Stimulated activated CD4-positive, alpha-beta T cell treated with anti-CD3 and anti-CD28 coated beads, Interleukin-2, amount 100 ng/mL, for 4 hours (primary cell): ENCODE results near the gene NPEPL1.
"Not testable (repeated sequence)": the region's sequence is repeated elsewhere in the genome, so short reads cannot be mapped to it uniquely, and the experiment has no call there.

Experiments
- DNase-seq: peaks from one replicate; pipeline ENCODE4 v3.0.0-alpha.2; 2020; ENCODE audit warnings: low read depth

The NPEPL1 gene

DNA sequence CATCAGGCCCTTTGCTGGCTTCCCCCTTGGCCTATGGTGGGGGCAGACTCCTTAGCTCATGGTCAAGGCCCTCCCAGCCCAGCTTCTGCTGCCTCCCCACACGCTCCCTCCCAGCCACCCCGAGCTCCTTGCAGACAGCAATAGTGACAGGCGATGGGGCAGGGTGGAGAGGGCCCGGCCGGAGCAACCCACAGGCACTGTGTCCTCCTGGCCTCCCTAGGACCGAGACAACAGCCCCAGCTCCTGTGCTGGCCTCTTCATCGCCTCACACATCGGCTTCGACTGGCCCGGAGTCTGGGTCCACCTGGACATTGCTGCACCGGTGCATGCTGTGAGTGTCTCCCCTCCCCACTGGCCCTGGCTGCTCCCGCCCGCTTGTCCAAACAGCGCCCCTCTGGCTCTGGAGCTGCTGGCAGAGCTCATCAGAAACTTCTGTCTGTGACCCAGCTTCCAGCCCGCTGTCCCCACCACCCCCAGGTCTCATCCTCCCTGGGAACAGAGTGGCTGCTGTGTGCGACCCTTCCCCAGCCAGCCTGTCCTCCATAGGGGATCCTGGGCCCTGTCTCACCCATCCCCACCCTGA lies 21.8 kb downstream of the NPEPL1 start:
- DNase-seq = no peak

DNA sequence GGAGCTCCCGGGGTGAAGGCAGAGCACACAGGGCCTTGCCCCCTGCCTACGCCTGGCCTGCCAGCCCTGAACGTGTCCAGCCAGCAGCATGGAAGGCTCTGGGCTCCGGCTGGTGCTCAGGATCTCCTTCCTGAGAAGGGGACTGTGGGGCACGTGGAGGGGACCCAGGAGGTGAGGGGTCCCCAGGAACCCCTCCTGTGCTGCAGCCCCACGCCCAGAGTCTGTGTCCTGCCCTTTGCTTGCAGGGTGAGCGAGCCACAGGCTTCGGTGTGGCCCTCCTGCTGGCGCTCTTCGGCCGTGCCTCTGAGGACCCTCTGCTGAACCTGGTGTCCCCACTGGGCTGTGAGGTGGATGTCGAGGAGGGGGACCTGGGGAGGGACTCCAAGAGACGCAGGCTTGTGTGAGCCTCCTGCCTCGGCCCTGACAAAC lies 22.3 kb downstream of the NPEPL1 start:
- no peak for DNase-seq

DNA sequence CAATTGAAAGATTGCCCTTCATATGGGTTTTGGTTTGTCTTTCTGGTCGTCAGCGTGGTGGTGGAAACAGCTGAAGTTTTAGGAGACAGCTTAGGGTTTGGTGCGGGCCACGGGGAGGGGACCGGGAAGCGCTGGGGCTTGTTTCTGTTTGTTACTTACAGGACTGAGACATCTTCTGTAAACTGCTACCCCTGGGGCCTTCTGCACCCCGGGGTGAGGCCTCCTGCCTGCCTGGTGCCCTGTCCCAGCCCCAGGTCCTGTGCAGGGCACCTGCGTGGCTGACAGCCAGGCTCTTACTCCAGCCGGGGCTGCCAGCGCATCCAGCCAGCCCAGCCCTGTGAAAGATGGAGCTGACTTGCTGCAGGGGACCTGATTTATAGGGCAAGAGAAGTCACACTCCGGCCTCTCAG lies 22.8 kb downstream of the NPEPL1 start:
- DNase-seq = no peak

DNA sequence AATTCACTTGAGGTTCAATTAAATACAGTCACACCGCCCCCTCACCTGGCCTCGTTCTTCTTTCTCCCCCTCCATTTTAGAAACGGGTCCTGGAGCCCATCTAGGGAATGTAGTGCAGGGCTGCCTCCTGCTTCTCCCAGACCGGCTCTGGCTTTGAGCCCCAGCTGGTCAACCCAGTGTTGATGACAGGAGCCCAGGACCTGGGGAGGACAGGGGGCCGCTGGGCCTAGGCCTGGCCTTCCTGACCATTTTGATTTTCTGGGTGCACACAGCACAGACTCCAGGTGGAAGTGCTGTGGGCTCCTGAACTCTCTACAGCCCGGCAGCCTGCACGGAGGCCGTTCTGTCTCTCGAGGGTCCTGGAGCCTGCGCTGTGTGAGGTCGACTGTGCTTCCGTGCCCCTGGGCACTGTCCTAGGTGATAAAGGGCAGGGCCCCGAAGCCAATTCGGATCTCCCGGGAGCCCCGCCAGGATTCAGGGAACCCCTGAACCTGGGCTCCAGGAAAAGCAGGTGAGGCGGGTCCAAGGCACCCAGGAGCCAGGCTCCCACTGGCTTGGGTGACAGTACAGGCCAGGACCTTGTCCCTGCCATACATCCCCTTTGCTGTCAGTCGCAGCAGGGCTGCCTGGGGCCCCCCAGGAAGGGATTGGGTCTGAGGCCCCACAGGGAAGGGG lies 23.3 kb downstream of the NPEPL1 start:
- no peak for DNase-seq

DNA sequence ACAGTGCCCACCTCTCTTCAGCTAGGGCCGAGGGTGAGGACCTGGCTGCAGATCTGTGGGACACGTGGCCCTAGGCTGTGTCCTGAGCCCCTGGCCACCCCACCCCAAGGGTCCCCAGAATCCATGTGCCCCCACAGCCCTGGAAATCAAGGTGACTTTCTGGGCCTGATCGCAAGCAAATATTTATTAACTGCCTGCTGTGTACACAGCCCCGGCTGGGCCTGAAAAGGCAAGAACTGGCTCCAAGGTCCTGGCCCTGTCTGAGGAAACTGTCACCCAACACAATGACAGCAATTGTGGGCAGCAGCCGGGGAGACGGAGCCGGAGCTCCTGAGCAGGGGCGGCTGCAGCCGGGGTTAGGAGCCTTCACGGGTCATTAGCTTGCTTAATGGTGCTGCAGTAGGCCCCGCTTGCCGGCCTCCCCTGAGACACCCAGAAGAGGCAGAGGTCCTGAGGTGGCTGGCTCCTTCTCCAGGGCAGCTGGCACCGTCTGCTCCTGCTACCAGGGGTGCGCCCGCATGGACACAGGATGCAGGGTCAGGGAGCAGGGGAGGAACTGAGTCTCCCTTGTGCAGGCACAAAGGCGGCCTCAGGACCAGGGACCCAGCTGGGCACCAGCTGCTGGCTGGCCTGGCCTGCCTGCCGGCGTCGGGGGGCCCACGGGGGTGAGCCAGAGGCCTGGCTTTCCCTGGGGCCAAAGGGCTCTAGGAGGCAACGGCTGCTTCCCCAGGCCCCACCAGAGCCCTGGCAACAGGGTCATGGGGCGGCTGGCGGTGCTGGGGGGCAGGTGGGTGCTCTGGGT lies 24.1 kb downstream of the NPEPL1 start:
- DNase-seq = no peak

DNA sequence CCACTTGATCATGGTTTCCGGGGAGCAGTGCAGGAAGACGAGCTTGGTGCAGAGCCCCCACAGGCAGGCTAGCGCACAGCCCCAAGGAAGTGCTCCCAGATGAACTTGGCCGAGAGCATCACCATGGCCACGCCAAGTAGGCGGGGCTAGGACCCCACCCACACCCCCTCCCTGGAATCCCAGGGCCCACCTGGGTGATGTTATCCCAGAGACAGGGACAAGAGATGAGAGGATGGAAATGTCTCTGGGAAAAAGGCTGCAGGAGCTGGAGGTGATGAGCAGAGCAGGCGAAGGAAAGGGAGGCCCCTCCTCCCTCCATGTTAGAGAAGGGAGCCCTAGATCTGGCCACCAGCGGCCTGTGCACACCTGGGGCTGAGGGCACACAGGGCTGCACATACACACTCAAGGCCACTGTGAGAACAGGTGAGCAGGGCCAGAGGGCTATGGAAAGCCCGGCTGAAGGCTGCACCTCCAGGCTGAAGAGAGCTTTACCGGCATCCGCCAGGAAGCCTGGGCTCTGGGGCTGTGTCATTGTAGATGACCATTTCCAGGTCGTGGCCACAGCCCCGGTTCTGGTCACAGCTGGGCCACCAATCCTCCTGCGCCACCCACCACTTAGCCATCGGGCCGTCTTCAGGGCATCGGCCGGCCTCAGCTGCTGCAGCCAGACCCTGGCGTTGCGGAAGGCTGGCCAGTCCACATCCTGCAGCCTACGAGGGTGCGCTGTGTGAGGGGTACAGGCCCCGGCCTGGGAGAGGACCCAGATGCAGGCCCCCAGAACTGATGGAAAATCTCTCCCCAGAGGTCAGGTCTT lies 24.9 kb downstream of the NPEPL1 start:
- no peak for DNase-seq

DNA sequence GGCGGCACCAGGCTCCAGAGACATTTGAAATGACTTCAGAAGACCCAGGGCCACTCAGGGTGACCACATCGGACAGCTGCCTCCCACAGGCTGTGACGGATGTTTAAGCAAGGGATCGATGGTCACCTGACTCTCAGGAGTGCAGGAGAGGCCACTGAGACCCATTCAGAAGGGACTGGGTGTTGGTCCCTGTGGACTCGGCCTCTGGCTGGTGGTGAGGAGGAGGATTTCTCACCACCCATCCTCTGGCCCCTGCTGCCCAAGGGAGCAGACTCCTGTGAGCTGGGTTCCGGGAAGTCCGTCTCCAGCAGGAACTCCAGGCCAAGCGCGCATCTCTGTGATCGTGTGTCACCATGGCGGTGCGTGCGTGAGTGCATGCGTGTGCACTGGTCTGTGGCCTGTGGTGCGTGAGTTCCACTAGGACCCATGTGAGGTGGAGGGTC lies 25.5 kb downstream of the NPEPL1 start:
- no peak for DNase-seq

DNA sequence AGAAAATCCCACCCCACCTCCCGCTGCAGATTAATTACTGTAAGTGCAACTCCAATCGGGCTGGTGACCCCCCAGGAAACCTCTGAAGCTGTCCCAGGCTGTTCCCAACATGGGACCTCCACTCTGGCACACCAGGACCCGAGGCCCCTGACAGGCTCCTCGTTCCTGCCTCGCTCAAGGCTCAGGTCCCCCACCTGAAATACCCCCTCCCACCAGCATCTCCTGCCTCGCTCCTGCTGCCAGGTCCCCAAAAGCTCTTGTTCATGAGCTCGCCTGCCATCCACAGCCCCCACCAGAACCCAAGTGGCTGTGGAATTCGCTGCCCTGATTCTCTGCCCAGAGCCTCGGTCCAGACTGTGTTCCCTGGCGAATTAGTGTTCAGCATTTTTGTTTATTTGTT lies 26.1 kb downstream of the NPEPL1 start:
- no peak for DNase-seq

DNA sequence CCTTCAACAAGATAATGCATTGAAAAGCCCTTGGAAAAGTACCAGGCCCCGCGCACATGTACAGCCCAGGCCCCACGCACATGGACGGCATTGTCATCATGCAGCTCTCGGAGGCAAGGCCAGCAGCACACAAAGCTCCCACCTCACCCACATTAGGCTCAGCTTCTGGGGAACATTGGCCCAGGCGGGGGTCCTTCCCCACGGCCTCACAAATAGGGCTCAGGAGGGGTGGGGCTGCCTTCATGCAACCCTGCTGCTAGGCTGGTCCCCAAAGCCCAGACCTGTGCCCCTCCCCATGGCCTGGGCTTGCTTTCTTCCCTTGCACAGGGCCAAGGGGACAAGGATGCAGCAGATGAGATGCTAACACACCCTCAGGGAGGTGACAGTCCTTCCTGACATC lies 26.7 kb downstream of the NPEPL1 start:
- DNase-seq = no peak

DNA sequence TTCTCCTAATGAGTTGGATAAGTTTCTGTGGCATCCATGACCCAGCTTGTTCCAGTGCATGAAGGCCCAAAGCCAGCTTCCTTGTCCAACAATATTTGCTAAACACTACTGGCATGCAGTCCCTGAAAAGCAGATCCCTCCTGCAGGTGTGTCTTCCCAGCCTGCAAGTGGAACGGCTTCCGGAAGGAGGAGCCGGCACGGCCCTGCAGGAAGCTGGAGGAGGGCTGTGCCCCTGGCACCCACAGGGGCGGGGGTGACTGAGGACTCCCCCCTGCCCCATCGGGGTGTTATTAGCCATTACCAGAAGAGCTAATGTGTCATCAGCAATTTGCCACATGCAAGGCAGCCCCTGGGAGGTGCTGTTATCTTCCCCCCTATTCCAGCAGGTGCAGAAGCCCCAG lies 27.4 kb downstream of the NPEPL1 start:
- no peak for DNase-seq

DNA sequence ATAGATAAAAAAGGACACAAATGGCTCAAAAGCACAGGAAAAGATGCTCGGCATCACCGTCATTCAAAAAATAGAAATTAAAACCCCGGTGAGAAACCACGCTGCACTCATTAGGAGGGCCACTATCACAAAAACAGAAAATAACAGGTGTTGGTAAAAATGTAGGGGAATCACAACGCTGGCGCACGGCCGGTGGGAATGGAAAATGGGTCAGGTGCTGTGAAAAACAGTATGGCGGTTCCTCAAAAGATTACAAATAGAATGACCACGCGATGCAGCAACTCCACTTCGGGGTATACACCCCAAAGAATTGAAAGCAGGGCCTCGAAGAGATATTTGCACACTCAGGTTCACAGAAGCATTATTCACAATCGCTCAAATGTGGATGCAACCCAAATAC lies 28.3 kb downstream of the NPEPL1 start:
- DNase-seq = no peak

DNA sequence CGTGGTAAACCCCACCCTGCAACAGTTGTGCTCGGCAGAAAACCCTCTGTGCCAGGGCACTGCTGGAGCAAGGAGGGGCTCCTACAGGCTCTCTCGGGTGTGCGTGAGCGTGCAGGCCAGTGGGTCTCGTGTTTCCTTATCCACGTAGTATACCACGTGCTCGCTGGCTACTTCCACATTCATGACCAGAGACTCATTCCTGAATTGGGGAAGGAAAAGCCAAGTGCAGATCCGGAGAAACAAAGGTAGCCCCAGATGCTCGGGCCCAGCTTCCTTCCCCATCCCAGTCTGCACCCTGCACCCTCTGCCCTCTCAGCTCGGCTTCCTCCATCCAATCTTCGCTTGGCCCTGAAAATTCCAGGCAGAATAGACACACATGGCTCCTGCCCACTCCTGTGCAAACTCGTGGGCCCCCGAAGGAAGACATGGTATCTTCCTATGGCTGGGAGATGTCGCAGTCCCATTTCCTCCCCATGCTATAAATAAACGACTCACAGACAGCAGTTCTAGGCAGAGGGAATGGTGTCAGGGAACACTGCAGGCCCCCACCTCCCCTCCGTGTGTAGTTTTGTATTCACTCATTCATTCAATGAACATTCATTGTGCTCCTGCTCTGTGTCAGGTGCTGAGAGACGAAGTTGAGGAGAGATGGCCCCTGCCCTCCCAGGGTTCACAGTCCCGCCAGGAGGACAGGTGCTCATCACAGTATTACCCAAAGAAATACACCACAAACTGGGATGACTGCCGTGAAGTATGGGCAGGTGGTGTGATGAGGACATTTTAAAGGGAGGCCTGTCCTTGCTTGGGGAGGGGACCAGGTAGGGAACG lies 29.6 kb downstream of the NPEPL1 start:
- DNase-seq = no peak

DNA sequence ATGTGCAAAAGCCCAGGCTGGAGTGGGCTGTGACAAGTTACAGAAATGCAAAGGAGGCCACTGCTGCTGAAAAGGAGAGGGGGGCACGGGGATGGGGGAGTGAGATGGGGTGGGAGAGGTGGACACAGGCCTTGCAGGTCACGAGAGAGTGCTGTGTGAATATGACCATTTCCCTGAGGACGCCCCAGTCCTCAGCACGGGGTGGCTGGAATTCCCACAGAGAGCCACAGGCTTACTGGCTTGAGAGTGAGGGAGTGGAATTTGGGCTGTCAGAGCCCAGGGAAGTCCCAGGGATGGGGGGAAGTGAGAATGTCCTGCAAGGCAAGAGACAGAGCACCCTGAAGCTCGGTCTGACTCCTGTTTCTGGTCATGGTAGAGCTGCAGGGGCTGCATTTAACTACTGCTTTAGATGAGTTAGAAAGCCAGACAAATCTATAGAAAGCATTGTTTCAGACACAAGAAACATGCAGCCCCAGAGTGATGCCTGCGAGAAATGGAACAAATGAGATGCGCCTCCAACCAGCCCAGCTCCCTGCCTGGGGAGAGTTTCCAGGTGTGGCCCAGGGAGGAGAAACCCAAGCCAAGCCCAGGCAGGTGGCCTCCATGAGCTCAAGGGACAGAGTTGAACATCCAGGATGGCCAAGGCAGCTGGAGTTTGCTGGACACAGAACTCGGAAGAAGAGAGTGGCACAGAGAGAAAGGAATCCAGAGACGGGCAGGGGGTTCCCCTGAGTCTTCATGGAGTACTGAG lies 30.5 kb downstream of the NPEPL1 start:
- DNase-seq = no peak

DNA sequence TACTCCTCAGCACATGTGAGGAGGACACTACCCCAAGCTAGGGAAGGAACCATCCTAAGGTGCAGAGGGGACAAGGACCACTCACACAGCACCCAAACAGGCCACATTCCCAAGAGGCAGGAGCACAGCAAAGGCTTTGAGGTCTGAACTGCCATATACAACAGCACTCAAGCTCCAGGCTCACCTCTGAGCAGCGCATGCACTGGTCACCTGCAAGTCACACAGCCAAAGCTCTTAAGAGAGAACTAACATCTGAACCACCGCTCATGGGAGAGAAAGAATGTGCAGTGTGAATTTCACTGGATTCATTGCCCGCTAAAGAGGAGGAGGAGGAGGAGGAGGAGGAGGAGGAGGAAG lies 31.0 kb downstream of the NPEPL1 start:
- DNase-seq = no peak

DNA sequence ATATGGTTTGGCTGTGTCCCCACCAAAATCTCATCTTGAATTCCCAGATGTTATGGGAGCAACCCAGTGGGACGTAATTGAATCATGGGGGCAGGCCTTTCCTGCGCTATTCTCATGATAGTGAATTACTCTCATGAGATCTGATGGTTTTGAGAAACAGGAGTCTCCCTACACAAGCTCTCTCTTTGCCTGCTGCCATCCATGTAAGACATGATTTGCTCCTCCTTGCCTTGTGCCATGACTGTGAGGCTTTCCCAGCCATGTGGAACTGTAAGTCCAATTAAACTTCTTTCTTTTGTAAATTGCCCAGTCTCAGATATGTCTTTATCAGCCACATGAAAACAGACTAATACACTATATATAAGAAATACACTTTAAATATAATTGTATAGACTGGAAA lies 33.6 kb downstream of the NPEPL1 start:
- not testable (repeated sequence) for DNase-seq

DNA sequence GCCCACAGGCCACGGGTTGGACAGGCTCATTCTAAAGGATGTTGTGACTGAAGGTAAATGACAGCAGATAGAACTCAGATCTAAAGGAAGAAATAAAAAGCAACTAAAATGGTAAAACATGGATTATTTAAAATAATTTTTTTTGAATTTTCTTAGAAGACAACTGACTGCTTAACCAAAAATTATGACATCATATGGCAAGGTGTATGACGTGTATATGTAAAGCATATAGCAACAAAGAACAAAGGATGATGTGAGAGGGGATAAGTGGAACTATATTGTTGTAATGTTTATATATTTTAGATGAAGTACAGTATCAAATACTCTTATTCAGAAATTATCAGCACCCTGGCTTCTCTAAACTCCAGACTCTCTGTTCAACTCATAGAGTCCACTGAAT lies 38.6 kb downstream of the NPEPL1 start:
- DNase-seq = no peak

DNA sequence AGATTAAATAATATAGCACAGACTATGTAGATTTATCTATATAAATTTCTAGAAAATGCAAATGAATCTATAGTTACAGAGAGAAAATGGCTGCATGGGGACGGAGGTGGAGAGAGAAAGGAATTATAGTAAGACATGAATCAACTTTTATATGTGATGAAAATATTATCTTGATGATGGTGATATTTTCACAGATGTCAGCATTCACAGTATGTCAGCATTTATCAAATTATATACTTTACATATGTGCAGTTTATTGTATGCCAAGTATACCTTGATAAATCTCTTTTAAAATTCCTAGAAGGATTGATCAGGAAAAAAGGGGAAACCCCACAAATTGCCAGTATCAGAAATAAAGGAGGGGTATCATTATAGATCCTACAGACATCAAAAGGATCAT lies 44.6 kb downstream of the NPEPL1 start:
- no peak for DNase-seq

DNA sequence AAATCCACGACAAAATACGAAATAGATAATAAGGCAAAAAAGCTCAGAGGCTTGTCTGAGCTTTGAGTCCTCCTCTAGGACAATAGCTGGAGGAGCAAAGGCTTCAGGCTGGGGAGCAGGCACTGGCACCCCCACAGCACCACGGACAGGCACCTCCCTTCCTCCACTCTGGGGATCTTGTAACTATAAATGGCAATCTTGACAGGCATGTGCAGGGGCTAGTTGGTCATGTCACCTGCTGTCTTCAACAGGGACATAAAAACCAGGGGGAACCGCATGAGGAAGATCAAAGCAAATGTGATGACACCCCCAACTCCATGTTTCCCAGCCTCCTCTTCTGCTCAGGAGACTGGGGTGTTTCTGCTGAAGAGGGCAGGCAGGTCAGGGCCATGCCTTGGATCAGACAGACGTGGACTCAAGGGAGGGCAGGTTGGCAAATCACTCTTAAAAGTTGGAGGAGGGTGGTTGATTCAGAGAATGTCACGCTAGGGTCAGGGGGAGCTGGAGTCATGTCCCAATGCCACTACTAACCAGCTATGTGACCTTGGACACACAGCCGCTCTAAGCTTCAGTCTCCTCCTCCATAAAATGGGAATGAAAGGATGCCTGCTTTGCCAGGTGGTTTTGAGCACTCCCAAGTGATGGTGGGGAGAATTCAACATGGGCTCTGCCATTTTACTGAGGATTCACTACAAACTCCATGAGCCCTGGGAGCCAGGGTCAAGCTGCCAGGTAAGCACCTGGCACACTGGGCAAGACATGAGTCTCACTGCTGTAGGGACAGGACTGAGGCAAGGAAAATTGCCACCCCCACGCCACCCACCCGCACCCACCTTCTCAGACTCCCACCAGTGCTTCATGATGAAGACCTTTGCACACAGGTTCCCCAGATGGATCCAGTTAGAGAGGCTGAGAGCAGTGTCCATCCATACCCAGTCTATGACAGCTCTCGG lies 48.0 kb downstream of the NPEPL1 start:
- DNase-seq = no peak

DNA sequence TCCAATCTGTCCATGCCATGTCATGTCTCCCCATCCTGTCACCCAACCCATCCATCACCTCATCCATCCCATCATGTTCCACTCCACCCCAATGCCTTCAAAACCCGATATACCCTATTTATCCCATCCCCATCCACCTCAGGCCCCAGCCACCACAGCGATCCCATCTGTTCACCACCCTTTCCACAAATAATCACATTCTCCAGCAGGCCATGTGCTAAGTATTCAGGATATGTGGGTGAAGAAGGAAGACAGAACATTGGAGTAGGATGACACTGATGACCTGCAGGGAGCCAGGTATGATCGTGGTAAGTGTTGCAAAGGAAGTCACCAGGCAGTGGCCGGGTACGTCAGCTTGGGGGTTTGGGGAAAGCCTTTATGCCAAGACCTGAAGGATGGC lies 48.8 kb downstream of the NPEPL1 start:
- DNase-seq = no peak
